AG04450 (cell line): ENCODE data around the gene GRK5. TPM values are rescaled to one million over a fixed set of nuclear protein-coding genes. Genes with fewer than 3 reads are reported as not detected.

ENCODE experiments used
- CTCF ChIA-PET: fragments of 300-600, 350-600 bp; formaldehyde crosslinking; extraction: SDS; loops from one replicate; lab custom pipeline; 2022; ENCODE audit warnings: antibody characterized with exemption, inconsistent platforms; lab: Charles Lee
- POLR2A ChIA-PET: fragments of 350-600 bp; formaldehyde crosslinking; extraction: SDS; loops from one replicate; lab custom pipeline; 2021; ENCODE audit warnings: antibody characterized with exemption, inconsistent platforms; lab: Yijun Ruan, JAX
- DNase-seq: peaks from one replicate; pipeline ENCODE4 v3.0.0-alpha.2; 2011; ENCODE audit warnings: low read depth, low spot score
- H3K27ac ChIP-seq: one replicate; pipeline ENCODE4 v1.5.1; 2012; ENCODE audit warnings: low read depth, low read length, control low read depth
- H3K27me3 ChIP-seq: one replicate; pipeline ENCODE4 v1.6.0; 2012; ENCODE audit warnings: low read length; ENCODE audit not compliant: control insufficient read depth, insufficient read depth
- H3K4me3 ChIP-seq: 2 replicates; pipeline ENCODE4 v1.5.1; 2011; ENCODE audit warnings: mild to moderate bottlenecking, low read depth, low read length, control low read depth
- H3K9me3 ChIP-seq: 2 replicates; pipeline ENCODE4 v1.5.1; 2012; ENCODE audit warnings: low read length; ENCODE audit not compliant: control insufficient read depth, insufficient read depth
- polyA plus RNA-seq: library from polyadenylated mRNA; depleted of rRNA; stranded (reverse); fragments of >200 nt; gene quantifications from 2 replicates; pipeline ENCODE4 v1.2.3, GENCODE V29; 2011
- TF ChIP-seq, protein P1 (sequence below): IDR thresholded peaks from 2 replicates; pipeline ENCODE4 v1.5.1; 2011; ENCODE audit warnings: low read depth, low read length, control low read depth, inconsistent platforms

Gene GRK5
- polyA plus RNA-seq, 1 experiment, result 27.6 TPM

DNA sequence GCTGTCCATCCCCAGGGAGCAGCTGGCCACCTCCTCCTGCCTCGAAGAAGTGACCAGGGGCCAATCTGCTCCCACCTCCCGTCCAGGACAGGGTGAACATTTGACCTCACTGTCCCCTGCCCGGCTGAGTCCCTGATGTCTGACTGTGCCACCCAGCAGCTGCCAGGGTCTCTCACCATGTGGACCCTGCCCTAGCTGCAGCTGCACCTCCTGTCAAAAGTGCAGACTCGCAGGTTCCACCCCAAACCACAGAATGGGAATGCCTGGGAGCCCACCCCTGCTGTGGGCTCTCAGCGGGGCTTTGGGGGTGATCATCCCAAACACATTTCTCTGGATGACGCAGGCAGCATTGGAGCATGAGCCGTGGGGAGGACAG is 249.1 kb downstream of the GRK5 start:
- no peak for DNase-seq
- Histone ChIP-seq H3K4me3 (no peak overlapping the region), H3K9me3 (no peaks in the 10 kb centered on the region), H3K27me3 (no peaks in the 10 kb centered on the region), H3K27ac (no peak overlapping the region)
- ChIA-PET CTCF (interaction anchor here (1.9 to 2.3 kb wide), 2 partner anchors 11 to 257 kb away, joined by 10 to 11 read pairs; no protein-coding TSS in a partner anchor), POLR2A (no interaction called here)
- TF ChIP-seq, protein P1, sequence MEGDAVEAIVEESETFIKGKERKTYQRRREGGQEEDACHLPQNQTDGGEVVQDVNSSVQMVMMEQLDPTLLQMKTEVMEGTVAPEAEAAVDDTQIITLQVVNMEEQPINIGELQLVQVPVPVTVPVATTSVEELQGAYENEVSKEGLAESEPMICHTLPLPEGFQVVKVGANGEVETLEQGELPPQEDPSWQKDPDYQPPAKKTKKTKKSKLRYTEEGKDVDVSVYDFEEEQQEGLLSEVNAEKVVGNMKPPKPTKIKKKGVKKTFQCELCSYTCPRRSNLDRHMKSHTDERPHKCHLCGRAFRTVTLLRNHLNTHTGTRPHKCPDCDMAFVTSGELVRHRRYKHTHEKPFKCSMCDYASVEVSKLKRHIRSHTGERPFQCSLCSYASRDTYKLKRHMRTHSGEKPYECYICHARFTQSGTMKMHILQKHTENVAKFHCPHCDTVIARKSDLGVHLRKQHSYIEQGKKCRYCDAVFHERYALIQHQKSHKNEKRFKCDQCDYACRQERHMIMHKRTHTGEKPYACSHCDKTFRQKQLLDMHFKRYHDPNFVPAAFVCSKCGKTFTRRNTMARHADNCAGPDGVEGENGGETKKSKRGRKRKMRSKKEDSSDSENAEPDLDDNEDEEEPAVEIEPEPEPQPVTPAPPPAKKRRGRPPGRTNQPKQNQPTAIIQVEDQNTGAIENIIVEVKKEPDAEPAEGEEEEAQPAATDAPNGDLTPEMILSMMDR, result no peak

DNA sequence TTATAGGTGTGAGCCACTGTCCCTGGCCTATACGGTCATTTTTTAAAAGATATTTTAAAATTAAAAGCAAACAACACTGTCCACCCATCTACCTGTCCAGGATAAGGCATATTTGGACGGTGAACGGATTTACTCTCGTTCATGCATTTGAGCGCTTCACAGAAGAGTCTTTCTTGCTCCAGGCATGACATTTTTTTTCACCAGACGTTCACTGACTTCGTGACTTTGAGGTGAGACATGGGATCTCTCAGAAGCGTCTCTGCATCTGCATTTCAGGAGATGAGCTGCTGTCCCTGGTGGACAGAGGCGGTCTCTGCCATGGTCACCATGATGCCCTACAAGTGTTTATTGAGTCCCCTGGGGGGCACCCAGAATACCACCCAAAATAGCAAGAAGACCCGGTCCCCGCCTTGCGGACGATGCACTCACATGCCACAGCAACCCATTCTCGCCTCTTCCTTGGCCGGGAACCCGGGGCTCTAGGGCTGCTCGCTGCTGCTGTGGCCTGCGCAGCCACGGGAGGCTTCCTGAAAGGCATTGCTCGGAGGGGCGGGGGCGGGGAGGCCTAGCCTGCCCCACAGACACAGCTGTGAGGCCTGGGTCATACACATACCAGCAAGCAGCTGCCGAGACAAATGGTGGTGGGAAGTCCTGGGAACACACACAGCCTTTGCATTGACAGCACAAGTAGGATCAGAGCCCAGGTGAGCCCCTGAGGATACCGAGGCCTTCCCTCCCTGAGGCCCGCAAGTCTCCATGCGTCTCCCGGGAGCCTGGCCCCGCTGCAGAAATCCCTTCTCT is 250.8 kb downstream of the GRK5 start:
- H3K27ac ChIP-seq, result no peak overlapping the region
- H3K27me3 ChIP-seq, result peaks cover 6% of the 10 kb centered on the region
- ChIA-PET CTCF (interaction anchor here (1.9 to 2.3 kb wide), 2 partner anchors 12 to 259 kb away, joined by 10 to 11 read pairs; no protein-coding TSS in a partner anchor), POLR2A (interaction anchor here (0.6 kb wide), 1 partner anchor 257 kb away, joined by 3 read pairs; no protein-coding TSS in a partner anchor)
- TF ChIP-seq, protein P1, result no peak
- DNase-seq, result no peak
- no peak overlapping the region for H3K4me3 ChIP-seq
- H3K9me3 ChIP-seq, result peaks cover 4% of the 10 kb centered on the region; the same call in 1 of the 2 replicates

DNA sequence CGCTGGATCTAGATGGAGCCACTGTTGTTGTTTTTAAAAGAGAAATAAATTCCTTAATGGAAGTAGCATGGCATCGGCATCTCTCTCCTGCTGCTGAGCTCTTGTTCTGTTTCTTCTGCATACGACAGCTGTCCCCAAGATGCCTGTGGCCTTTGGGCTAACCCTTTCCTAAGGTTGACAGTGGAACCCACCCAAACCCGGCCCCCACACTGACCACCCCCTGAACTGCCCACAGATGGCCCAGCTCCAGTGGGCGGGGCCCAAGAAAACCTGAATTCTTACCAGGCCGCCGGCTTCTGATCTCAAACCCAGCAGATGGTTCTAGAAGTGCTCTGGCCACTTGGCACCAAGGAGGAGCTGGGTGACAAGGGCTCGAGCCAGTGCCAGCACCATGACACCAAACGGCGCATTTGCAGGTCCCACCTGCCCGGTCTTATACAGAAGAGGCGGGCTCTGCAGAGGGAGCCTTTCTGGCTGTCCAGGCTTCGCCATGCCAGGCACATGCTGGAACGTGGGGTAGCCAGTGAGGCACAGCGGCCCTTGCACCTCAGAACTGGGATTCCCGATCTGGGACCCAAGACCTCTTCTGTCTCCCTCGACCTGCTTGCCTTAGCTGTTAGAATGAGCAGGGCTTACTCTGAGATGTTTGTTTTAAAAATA is 252.4 kb downstream of the GRK5 start:
- H3K9me3 ChIP-seq, result peaks cover 4% of the 10 kb centered on the region; the same call in 1 of the 2 replicates
- POLR2A ChIA-PET, result no interaction called here
- no peak overlapping the region for H3K4me3 ChIP-seq
- H3K27ac ChIP-seq, result no peak overlapping the region
- peaks cover 8% of the 10 kb centered on the region for H3K27me3 ChIP-seq
- CTCF ChIA-PET, result interaction anchor here (1.1 to 1.2 kb wide), 2 partner anchors 10 to 261 kb away, joined by 5 read pairs; no protein-coding TSS in a partner anchor
- TF ChIP-seq, protein P1, result no peak
- DNase-seq, result no peak

DNA sequence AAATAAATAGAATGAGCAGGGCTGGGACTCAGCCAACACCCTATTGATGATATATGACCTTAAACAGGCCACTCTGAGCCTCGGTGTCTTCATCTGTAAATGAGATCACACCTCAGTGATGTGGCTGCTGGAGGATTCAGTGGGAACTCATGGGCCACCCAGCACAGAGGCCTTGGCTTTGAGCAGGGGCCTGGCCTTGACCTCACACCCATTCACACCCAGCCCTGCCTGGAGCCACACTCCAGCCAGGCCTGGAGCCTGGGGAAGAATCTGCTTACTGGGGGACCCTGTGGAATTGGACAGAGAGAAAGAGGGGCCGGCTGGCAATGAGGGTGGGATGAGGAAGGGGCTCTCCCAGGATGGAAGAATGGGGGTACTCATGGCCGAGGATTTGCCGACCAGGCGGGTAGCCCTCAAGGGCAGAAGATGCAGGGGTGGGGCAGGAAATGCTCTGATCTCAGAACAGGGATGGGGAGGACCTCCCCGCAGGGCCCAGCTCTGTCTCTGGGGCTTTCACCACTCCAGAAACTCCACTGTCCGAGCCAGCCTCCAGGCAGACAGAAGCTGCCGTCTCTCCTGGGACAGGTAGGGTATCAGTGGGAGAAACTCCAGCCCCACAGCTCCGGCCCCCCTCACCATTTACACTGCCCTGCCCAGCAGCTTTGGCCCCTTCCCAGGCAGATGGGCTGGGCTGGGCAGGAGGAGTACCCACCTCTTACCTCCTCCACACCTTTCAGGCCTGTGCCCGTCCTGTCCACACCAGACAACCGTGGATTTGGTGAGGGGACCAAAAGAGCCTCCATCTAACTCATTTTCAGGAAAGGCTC is 253.2 kb downstream of the GRK5 start:
- H3K4me3 ChIP-seq, result no peak overlapping the region
- peaks cover 4% of the 10 kb centered on the region; the same call in 1 of the 2 replicates for H3K9me3 ChIP-seq
- DNase-seq, result no peak
- H3K27ac ChIP-seq, result no peak overlapping the region
- peaks cover 8% of the 10 kb centered on the region for H3K27me3 ChIP-seq
- TF ChIP-seq, protein P1, result no peak
- ChIA-PET CTCF (interaction anchor here (0.6 to 1.1 kb wide), 2 partner anchors 9 to 259 kb away, joined by 3 to 5 read pairs; no protein-coding TSS in a partner anchor), POLR2A (no interaction called here)
